WTC11 (cell line): ENCODE data around the gene ENTREP3.

ENCODE experiments used
- ATF2 ChIP-seq: sonication (generic); formaldehyde crosslinking; IDR thresholded peaks from 2 replicates; pipeline ENCODE4 v1.8.1; 2022; ENCODE audit warnings: low read depth, missing genetic modification reagents, borderline replicate concordance
- ATF6 ChIP-seq: sonication (generic); formaldehyde crosslinking; IDR thresholded peaks from 2 replicates; pipeline ENCODE4 v1.8.1; 2023; ENCODE audit warnings: mild to moderate bottlenecking, missing genetic modification reagents
- CTCF ChIP-seq: fragments of 200-600 bp; IDR thresholded peaks from 2 replicates; pipeline ENCODE4 v1.8.0; 2022; ENCODE audit warnings: antibody characterized with exemption
- ETV6 ChIP-seq: sonication (generic); formaldehyde crosslinking; IDR thresholded peaks from 2 replicates; pipeline ENCODE4 v1.8.1; 2022; ENCODE audit warnings: mild to moderate bottlenecking, missing genetic modification reagents
- GABPB1 ChIP-seq: sonication (generic); formaldehyde crosslinking; IDR thresholded peaks from 2 replicates; pipeline ENCODE4 v1.8.1; 2023; ENCODE audit warnings: mild to moderate bottlenecking, missing genetic modification reagents
- MAX ChIP-seq: sonication (generic); formaldehyde crosslinking; IDR thresholded peaks from 2 replicates; pipeline ENCODE4 v1.8.0; 2022; ENCODE audit warnings: mild to moderate bottlenecking, missing genetic modification reagents
- NFATC4 ChIP-seq: fragments of 250-450 bp; sonication (Bioruptor Pico); IDR thresholded peaks from 2 replicates; pipeline ENCODE4 v1.9.0; 2021; ENCODE audit warnings: mild to moderate bottlenecking
- NFE2L1 ChIP-seq: sonication (generic); formaldehyde crosslinking; IDR thresholded peaks from 2 replicates; pipeline ENCODE4 v1.8.1; 2023; ENCODE audit warnings: missing genetic modification reagents
- RELA ChIP-seq: sonication (generic); formaldehyde crosslinking; IDR thresholded peaks from 2 replicates; pipeline ENCODE4 v1.8.1; 2022; ENCODE audit warnings: missing genetic modification reagents, mild to moderate bottlenecking, borderline replicate concordance

- TF ChIP-seq CTCF (no peak), ATF2 (no peak), NFATC4 (CRISPR knock-in tag) (no peak), ETV6 (no peak), NFE2L1 (CRISPR knock-in tag) (no peak), ATF6 (no peak), GABPB1 (CRISPR knock-in tag) (no peak), RELA (CRISPR knock-in tag) (no peak), MAX (CRISPR knock-in tag) (no peak)
Measured at GRCh38 chr1:155210314-155211104, 44.8 kb downstream of the ENTREP3 start.
